Measurements from ENCODE around the gene RPS27A.
"Not testable (repeated sequence)": the region's sequence is repeated elsewhere in the genome, so short reads cannot be mapped to it uniquely, and the experiment has no call there.

Gene RPS27A

DNA sequence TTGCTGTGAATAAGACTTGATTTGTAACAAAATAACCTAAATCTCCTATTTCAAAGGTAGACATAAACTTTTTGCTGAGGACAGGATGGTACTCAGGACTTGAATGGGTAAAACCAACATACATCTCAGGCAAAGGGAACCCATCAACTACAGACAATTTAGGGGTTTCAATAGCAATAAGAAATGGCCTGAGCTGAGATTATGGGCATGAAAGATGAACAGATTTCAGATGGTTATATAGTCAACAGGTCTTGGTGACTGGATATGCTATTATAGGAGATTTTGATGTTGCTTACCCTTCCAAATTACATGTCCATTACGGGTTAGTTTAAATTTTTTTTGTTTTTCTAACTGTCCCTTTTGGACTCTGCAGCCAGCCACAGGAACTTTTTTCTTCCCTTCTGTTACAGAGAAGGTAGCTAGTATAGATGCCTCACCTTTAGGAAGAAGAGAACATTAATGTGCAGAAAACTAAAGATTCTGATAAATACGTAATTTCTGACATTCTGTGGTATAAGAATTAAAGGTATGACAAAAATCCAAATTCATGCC is 4.6 kb downstream of the RPS27A start:
- in situ Hi-C loops (cut with HindIII; ENCODE audit: low sequenced_read_pairs) = no loop called here

DNA sequence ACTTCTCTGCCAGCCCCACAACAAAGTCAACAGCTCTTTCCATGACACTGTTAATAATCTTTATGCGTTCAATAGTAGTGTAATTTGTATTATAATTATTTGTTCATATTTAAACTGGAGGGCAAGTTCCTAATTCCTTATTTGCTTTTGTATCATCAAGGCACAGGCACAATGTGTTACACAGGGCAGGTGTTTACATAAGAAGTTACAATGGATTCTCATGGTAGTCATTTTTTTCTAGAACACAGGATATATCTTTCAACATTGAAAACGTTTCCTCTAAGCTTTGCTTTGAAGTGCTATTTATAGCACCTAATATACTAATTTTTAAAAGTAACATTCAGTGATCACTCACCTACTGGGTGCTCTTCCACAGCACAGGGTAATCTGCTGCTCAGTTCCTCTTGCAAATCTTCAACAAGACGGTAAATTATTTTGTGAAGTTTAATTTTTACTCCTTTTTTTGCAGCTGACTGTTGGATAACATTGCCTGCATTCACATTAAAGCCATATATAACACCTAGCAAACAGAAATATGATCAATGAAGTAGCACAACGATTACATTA is 7.3 kb downstream of the RPS27A start:
- in situ Hi-C loops (cut with HindIII; ENCODE audit: low sequenced_read_pairs) = no loop called here

DNA sequence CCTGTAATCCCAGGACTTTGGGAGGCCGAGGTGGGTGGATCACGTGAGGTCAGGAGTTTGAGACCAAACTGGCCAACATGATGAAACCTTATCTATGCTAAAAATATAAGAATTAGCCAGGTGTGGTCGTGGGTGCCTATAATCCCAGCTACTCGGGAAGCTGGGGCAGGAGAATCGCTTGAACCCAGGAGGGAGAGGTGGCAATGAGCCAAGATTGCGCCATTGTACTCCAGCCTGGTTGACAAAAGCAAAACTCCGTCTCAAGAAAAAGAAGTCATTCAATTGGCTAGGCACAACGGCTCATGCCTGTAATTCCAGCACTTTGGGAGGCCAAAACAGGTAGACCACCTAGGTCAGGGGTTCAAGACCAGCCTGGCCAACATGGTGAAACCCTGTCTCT is 9.1 kb downstream of the RPS27A start:
- in situ Hi-C loops (cut with HindIII; ENCODE audit: low sequenced_read_pairs) = not testable (repeated sequence)

DNA sequence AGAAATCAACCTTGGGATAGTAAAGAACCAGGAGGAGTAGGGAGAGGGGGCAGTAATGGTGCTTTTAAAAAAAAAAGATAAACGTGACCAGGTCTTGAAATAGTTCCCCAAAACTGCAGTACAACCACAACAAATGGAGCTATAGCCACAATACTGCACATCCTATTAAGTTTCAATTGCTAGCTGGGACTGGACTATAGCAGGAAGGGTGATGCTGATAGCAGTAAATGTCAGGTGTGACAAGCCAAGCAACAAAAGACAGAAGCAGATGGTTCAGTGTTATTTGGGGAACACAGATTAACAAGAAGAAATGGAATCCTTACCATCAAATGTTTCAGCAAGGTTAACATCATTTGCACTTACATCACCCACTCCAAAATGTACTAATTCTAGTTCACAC is 10.1 kb downstream of the RPS27A start:
- in situ Hi-C loops (cut with HindIII; ENCODE audit: low sequenced_read_pairs) = no loop called here

DNA sequence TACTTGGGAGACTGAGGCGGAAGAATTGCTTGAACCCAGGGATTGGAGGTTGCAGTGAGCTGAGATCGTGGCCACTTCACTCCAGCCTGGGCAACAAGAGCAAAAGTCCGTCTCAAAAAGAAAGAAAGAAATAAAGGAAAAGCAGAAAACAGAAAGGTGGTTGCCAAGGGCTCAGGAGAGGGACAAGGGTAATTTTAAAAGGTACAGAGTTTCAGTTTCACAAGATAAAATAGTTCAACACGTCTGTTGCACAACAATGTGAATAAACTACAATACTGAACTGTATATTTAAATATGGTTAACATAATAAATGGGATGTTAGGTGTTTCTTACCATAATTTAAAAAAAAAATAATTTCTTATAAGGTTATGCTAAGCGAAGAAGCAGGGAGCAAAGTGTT is 12.9 kb downstream of the RPS27A start:
- in situ Hi-C loops (cut with HindIII; ENCODE audit: low sequenced_read_pairs) = no loop called here

DNA sequence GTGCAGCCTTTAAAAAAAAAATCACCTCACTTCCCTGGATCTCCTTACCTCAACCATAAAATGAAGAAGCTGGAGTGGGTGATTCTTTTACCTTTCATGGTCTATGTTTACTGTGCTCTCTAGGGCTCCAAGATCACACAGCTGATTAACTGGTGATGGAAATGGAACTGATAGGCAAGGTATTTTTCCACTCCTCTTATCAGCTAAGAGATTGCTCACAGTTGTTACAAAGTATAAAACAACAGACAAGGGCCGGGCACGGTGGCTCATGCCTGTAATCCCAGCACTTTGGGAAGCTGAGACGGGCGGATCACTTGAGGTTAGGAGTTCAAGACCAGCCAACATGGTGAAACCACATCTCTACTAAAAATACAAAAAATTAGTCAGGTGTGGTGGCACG is 14.5 kb downstream of the RPS27A start:
- in situ Hi-C loops (cut with HindIII; ENCODE audit: low sequenced_read_pairs) = no loop called here

DNA sequence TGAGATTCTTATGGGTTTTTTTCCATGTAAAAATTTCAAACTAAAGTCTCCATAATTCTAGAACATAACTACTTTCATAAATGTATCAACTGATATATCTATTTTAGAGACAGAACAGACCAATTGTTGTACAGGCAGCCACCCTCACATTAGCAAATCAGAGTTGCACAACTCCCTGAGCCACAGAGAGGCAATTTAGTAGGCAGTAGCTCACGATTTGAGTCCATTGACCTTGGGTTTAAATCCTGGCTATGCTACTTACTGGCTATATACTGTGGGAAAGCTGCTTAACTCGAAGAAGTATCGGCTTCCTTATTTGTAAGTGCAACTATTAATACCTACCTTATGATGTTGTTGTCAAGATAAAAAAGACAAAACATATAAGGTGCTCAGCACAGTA is 20.3 kb downstream of the RPS27A start:
- in situ Hi-C loops (cut with HindIII; ENCODE audit: low sequenced_read_pairs) = no loop called here

DNA sequence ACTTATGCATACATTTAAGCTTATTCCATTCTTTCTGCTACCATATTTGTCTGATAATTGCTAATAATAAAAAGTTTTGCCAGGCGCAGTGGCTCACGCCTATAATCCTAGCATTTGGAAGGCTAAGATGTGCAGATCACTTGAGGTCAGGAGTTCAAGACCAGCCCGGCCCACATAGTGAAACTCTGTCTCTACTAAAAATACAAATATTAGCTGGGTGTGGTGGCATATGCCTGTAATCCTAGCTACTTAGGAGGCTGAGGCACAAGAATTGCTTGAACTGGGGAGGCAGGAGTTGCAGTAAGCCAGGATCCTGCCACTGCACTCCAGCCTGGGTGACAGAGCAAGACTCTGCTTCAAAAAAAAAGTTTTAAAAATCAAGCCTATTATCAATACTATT is 27.1 kb downstream of the RPS27A start:
- in situ Hi-C loops (cut with HindIII; ENCODE audit: low sequenced_read_pairs) = not testable (repeated sequence)

DNA sequence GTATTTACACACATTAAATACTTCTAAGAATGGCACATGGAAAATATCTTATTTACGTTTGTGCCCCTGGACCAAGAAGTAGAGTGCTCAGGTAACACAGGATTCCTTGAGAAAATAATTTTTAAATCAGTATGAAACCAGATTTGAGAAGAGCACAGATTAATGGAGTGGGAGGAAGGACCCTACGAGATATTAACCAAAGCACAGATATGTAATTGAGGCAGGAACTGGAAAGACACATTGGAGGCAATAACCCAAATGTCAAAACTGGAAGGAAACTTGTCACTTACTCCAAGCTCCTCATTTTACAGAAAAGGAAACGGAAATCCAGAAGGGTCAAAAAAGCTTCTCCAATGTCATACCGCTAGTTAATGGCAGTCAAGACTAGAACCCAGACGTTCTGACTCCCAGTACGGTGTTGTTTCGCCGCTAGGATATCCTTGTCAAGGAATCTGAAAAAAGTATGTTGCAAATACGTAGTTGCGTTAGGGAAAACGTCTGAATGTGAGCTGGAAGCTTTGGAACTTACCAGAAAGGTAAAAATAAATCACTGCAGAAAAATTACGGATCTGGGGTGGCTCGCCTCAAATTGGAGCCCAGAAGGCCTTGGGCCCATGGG is 35.9 kb downstream of the RPS27A start:
- in situ Hi-C loops (cut with HindIII; ENCODE audit: low sequenced_read_pairs) = no loop called here

DNA sequence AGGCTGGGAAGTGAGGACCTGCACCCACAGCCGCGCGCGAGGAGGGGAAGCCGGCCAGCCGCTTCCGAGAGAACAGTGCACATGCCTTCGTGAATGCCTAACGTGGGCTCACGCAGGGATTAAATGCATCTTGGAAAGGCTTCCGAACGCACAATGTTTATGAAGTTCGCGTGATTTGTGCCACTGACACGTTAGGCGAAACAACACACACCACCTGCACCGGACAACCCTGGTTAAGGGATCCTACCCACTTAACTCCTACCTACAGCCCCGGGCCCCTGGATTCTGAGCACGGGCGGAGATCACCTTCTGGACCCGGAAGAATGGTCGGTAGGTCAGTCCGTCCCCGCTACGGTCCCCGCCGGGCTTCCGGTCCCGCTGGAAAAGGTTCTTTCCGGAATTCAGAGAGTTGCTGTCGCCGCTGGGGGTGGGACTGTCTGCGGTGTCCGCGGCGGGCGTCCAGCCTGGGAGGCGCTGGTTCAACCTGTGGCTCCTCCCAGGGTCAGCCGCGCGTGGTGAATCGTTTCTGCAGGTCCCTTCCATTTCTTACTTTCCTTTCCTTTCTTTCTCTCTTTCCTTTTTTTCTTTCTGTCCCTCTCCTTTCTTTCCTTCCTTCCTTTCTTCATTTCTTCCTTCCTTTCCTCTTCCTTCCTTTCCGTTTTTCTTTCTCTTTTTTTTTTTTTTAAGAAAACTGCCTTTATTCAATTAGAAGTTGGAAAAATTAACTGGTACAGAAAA is 36.6 kb downstream of the RPS27A start, which contains the start of gene MTIF2:
TSS of gene MTIF2 (minus strand) at position 325 of the 738 bp plus-strand sequence. CDS start 5,373 bp downstream, outside the sequence.
- in situ Hi-C loops (cut with HindIII; ENCODE audit: low sequenced_read_pairs) = no loop called here

DNA sequence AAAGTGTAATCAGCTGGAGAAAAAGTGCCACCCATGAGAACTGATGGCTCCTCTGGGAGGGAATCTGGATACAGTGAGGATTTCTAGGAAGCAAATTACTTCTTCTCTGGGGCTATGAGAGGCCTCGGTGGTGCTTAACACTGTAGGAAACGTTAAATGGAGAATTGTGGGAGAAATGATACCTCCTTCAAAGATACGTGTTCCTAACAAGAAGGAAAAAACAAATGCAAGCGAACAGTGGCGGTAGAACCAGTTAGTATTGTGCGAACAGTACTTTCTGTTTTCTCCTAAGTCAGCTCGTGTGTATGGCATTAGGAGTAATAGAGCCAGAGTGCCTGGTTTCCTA is 37.1 kb downstream of the RPS27A start:
- in situ Hi-C loops (cut with HindIII; ENCODE audit: low sequenced_read_pairs) = no loop called here

DNA sequence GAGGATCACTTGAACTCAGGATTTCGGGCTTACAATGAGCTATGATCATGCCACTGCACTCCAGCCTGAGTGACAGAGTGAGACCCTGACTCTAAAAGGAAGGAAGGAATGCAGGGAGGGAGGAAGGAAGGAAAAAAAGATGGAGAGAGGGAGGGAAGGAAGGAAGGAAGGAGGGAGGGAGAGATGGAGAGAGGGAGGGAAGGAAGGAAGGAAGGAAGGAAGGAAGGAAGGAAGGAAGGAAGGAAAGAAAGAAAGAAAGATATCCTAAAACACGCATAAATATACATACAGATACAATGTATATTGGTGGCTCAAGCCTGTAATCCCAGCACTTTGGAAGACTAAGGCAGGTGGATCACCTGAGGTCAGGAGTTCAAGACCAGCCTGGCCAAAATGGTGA is 41.9 kb downstream of the RPS27A start:
- in situ Hi-C loops (cut with HindIII; ENCODE audit: low sequenced_read_pairs) = not testable (repeated sequence)

DNA sequence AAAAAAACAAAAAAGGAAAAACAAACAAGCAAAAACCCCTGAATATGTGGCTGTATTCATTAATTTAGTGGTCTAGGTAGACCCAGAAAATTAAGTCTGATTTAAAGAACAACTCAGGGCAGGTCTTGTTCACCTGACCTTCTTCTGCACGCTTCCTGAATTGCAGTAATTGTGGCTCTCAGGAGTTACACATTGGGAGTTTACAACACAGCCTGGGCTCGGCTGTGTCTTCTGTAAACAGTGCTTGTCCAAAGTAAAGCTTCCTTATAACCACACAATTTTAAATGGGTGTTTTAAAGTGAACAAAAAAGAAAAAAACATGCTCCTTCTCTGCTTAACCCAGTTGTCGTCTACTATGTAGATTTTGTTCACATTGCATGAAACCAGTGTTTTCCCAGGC is 44.8 kb downstream of the RPS27A start:
- in situ Hi-C loops (cut with HindIII; ENCODE audit: low sequenced_read_pairs) = no loop called here

DNA sequence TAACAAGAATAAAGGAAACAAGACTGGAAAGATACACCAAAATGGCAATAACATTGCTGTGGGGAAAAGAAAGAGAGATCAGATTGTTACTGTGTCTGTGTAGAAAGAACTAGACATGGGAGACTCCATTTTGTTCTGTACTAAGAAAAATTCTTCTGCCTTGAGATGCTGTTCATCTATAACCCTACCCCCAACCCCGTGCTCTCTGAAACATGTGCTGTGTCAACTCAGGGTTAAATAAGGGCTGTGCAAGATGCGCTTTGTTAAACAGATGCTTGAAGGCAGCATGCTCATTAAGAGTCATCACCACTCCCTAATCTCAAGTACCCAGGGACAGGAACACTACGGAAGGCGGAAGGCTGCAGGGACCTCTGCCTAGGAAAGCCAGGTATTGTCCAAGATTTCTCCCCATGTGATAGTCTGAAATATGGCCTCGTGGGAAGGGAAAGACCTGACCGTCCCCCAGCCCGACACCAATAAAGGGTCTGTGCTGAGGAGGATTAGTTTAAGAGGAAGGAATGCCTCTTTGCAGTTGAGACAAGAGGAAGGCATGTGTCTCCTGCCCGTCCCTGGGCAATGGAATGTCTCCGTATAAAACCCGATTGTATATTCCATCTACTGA is 46.8 kb downstream of the RPS27A start:
- in situ Hi-C loops (cut with HindIII; ENCODE audit: low sequenced_read_pairs) = not testable (repeated sequence)

DNA sequence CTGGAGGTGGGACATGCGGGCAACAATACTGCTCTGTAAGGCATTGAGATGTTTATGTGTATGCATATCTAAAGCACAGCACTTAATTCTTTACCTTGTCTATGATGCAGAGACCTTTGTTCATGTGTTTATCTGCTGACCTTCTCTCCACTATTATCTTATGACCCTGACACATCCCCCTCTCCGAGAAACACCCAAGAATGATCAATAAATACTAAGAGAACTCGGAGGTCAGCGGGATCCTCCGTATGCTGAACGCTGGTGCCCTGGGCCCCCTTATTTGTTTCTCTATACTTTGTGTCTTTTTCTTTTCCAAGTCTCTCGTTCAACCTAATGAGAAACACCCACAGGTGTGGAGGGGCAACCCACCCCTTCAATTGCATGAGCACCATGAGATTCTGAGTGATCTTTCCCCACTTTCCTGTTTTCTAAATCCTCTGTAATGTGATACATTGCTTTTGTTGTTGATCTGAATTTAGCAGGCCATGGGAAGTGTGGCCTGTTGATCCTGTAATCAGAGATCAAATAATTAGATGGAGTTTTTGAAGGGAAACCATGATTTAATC is 47.5 kb downstream of the RPS27A start:
- in situ Hi-C loops (cut with HindIII; ENCODE audit: low sequenced_read_pairs) = not testable (repeated sequence)

DNA sequence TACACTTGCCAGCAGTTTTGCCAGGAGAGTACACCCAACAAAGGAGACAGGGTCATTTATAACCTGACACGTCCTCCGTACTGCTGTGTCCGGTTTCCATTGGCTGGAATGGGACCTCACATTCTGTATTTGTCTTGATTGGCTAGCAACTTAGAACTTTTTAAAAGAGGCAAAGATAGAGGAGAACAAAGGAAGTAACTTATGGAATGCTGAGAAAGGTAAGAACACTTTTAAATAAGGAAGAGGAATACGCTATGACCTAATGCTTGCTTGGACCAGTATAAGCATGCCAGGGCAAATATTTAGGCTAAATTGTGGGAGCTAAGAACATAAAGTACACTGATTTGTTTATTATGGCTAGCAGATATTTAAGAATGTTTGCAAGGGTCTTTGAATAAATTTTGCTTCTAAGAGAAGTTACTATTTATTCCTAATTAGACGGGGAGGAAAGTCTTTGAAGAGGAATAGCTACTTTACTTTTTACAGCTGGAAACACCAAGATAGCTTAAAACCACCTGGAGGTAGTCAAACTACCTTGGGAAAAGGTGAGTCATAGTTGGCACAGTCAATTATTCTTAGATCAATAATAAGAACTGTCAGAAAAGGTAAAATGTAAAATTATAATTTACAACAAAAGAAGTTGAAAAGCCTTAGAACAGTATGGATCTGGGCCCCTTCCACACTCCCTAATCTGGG is 48.5 kb downstream of the RPS27A start:
- in situ Hi-C loops (cut with HindIII; ENCODE audit: low sequenced_read_pairs) = not testable (repeated sequence)

DNA sequence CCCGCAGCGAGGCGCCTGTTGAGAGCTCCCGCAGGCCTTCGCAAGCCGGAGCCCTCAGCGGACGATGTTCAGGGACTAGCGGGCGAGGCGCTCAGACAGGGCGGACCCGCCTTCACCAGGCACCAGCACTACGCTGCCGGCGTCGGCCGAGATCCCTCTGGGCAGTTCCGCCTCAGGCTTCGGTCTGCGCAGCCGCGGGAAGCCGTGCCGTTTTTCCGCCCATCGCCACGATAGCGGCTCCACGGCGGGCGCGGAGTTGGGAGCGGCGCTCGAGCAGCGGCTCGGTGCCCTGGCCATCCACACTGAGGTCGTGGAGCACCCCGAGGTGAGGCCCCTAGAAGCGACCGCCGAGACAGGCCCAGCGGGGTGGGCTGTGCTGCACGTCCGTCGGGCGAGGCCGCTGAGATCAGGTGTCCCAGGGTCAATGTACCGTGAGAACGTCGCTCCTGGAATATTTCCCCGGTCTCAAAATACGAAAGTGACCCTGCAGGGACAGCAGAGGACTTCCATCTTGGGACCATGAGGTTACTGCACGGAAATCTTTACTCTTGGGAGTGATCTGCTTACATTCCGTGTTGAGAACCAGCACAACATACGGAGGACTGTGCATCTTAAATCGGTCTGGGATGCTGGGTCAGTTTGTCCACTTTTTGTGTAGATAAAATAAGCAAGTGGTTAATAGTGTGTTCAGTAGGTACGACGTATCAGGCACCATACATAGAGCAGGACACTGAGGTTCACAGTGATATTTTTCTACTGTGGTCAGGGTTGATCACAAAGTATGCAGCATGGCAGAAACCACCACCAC is 49.8 kb downstream of the RPS27A start:
- in situ Hi-C loops (cut with HindIII; ENCODE audit: low sequenced_read_pairs) = no loop called here

DNA sequence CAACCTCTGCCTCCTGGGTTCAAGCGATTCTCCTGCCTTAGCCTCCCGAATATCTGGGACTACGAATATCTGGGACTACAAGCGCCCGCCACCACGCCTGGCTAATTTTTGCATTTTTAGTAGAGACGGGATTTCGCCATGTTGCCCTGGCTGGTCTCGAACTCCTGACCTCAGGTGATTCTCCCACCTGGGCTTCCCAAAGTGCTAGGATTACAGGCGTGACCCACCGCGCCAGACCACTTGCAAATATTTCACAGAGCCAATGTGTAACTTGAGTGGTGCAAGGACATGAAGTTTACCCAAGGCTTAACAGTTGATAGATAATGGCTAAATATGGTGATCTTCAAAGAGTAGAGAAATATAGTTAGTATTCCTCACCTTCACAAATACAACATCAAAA is 50.6 kb downstream of the RPS27A start:
- in situ Hi-C loops (cut with HindIII; ENCODE audit: low sequenced_read_pairs) = no loop called here

Measured in DLD1 (cell line).